DMS 273 treated with DMSO at 0.1 percent for 48 hours (cell line): ENCODE measurements around the gene ENHO.

Experiments
- DNase-seq: peaks from one replicate; lab custom pipeline; 2025; lab: John Stamatoyannopoulos, UW

Gene ENHO

GRCh38 chr9:34524349-34524748 lies 1.6 kb upstream of the ENHO start:
- DNase-seq: no peak

- no peak for DNase-seq
These were observed 501 bp downstream of the ENHO start for GRCh38 chr9:34522091-34522887.

DNA sequence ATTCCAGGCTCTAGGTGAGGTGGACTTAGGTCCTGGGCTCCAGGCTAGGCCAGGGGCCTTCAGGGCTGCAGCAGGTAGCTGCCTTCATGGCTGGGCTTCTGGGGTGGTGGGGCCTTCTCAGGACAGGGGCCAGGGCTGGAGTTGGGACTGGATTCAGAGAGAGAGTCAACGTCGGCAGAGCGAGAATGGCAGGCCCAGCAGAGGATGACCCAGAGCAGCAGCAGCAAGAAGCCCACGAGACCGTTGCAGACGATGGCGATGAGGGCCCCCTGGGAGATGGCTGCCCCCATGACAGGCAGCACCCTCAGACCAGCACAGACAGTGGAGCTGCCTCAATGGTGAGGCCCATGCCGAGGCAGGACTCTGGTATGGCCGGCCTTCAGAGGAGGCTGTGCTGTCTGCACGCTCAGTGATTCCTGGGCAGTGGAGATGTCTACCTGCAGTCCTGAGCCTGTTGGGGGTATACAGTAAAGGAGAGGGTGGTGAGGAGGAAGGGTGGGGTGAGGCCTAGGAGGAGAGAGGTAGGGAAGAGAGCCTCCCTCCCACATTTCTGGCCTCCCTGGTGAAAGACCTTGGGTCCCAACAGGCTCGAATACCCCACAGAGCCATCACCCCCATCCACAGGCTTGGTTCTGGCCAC lies 1.3 kb downstream of the ENHO start:
- no peak for DNase-seq

- DNase-seq: no peak
These were observed 2.0 kb downstream of the ENHO start for GRCh38 chr9:34520505-34521385.

GRCh38 chr9:34520096-34520495 lies 2.7 kb downstream of the ENHO start:
- no peak for DNase-seq

GRCh38 chr9:34519321-34520020 lies 3.3 kb downstream of the ENHO start:
- no peak for DNase-seq

GRCh38 chr9:34518896-34519295 lies 3.9 kb downstream of the ENHO start:
- DNase-seq: no peak

GRCh38 chr9:34518110-34518616 lies 4.6 kb downstream of the ENHO start:
- DNase-seq: no peak

- no peak for DNase-seq
These were observed 5.6 kb downstream of the ENHO start for GRCh38 chr9:34517185-34517584.

DNA sequence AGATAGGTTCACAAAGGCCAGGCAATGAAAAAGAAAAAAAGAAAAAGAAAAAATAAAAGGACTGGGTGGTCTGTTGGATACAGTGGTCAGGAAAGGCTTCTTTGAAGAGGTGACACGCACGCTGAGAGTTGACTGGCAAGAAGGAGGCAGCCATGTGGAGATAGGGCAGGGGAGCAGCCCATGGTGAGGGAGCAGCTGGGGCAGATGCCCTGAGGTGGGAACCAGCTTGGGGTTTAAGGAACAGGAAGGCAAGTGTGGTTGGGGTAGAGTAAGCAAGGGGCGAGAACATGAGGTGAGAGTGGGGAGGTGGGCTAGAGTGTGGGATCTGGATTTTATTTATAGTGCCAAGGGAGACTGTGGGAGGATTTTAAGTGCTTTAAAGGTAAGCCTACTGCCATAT lies 6.8 kb downstream of the ENHO start:
- DNase-seq: no peak

DNA sequence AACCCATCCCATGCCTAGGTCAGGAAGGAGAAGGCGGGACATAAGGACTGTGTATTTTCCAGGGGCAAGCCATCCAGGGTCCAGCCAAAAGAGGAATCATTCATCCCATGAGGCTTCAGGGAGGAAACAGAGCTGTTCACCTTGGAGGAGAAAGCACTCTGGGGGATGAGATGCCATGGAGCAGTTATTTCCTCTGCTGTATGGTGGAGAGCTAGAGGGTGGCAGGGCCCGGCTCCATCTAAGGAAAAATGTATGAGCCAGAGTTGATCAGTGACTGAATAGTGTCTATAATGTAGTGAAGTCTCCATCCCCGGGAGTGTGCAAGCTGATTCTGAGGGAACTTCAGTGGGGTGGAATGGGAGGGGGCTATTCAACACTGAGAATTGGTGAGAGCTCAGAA lies 8.0 kb downstream of the ENHO start:
- no peak for DNase-seq

DNA sequence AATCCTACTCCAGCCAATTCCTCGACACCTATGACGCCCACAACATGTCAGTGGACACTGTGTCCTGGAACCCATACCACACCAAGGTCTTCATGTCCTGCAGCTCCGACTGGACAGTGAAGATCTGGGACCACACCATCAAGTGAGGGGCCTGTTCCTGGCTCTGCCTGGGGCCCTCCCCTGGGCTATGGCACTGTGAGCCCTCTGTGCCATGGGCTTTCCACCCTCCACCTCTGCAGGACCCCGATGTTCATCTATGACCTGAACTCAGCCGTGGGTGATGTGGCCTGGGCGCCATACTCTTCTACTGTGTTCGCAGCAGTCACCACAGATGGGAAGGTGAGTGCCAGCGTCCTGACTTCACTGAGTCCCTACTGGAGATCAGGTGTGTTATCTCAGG lies 8.4 kb downstream of the ENHO start:
- no peak for DNase-seq

DNA sequence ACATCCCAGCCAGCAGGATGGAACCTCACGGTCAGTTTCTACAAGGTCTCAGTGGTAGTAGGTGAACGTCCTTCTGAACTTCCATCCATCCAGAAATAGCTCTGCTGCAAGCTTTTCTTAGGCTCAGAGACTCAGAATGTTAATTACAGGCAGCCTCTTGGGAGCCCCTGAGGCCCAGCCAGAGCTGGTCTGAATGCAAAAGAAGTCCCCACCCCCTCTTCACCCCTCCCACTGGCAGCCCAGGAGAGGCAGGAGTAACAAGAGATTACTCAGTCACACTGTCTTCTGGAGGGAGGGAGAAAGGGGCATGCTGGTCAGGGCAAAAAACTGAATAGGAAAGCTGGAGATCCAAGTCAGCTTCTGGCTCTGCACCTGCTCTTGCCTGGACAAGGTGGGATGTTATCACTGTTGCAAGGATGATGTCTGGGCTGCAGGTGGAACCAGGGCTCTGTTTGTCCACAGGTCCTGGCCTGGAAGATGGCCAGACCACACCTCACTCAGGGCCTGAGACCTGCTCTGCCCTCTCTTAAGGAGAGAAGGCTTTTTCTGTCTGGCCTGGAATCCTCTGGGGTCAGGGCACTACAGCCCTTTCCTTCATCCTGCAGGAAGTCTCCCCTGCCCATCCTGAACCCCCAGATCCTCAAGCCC lies 9.1 kb downstream of the ENHO start:
- no peak for DNase-seq

- no peak for DNase-seq
These were observed 10.4 kb downstream of the ENHO start for GRCh38 chr9:34512131-34513078.

DNA sequence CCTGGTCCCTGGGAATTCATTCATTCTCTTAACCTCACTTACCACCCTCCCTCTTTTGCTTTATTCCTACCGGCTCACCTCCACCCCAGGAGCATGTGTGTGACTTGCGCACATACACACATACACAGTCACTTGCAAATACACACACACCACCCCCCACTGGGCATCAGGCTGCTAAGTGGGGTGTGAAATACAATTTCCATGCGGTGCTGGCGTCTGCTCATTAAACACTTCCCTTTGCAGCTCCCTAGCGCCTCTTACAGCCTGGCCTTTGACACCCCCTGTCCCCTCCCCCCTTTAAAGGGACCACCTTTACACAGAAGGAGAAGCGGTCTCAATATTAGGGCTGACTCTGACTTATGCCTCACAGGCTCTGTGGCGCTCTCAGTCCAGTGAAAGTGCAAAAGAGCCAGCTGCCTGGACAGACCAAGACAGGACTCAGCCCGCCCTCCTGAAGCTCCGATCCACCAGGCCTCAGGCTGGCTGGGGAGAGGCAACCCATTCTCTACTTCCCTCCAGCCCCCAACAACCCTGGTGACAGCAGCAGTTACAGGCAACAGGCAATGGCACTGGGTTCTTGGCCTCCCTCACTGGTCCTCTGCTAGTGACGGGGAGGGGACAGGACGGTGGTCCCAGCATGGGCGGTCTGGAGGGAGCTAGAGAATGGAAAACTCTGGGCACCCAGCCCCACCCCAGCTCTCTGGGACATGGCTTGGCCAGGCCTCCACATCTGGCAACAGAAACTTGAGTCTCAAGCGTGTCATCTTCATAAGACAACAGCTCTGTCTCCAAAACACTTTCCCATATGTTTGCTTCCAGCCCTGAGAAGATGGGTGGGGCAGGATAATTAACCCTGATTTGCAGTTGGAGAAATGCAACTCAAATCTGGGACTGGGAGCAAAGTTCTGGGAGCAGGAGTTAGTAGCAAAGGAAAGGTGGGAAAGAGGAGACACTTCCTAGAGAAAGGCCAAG lies 12.0 kb downstream of the ENHO start:
- DNase-seq: no peak

DNA sequence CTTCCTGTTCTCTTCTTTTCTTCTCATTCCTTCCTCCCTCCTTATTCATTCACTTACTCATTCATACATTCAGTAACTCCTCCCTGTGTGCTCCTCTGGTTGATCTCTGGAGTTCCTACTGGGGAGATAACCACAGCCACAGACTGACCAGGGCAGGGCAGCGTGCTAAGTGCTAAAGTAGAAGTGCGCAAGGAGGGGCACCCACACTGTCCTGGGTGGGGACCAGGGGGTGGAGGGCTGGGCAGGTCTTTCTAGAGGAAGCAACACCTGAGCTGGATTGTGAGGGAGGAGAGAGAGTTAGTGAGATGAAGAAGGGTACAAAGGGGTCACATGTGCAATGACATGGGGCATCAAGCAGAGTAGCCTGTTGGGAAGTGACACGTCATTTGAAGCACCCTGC lies 13.8 kb downstream of the ENHO start:
- no peak for DNase-seq

GRCh38 chr9:34508463-34508862 lies 14.3 kb downstream of the ENHO start:
- no peak for DNase-seq

DNA sequence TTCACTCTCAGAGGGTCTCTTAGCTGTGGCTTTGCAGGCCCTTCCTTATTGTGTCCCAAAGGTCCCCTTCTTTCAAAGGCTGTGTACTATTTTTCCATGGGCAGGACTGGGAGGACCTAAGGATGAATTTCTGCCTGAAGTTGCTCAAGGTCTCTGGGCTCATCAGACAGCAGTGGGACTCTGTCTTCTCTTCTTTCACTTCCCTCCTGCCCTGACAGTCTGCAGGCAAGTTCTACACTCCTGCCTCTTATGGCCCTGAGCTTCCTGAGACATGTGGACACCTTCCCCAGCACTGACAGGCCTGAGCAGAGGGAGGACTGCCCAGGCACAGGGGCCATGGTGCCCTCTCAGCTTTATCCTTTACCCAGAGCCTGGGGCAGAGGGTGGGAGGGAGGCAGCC lies 14.8 kb downstream of the ENHO start:
- no peak for DNase-seq

- no peak for DNase-seq
These were observed 15.2 kb downstream of the ENHO start for GRCh38 chr9:34507556-34507955.
